Fibroblast of skin of right biceps (primary cell): ENCODE measurements around the gene UROC1.

Source experiments
- DNase-seq: peaks from one replicate; pipeline ENCODE4 v3.0.0-alpha.2; 2013

Gene UROC1

DNA sequence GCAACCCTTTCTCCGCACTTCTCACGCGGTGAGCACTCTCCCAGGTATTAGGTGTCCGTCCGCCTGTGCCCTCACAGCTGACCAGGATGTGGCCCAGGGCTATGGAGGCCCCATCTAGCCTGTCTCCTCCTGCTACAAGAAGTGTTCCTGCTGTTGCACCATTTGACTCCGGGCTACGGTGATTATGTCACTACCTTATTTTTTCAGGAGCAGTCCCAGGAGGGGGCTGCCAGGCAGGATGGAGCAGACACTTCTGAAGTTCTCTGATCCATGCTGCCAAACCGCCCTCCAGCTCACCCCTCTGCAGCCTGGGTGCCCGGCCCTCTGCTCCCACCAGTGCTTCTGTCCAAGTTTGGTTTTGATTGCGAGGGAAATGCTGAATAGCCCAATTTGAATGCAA, 78.8 kb downstream of the UROC1 start:
- no peak for DNase-seq

- DNase-seq = no peak
Observed at GRCh38 chr3:126438186-126438585, 79.4 kb downstream of the UROC1 start.

- no peak for DNase-seq
Observed at GRCh38 chr3:126436826-126437717, 80.5 kb downstream of the UROC1 start.

DNA sequence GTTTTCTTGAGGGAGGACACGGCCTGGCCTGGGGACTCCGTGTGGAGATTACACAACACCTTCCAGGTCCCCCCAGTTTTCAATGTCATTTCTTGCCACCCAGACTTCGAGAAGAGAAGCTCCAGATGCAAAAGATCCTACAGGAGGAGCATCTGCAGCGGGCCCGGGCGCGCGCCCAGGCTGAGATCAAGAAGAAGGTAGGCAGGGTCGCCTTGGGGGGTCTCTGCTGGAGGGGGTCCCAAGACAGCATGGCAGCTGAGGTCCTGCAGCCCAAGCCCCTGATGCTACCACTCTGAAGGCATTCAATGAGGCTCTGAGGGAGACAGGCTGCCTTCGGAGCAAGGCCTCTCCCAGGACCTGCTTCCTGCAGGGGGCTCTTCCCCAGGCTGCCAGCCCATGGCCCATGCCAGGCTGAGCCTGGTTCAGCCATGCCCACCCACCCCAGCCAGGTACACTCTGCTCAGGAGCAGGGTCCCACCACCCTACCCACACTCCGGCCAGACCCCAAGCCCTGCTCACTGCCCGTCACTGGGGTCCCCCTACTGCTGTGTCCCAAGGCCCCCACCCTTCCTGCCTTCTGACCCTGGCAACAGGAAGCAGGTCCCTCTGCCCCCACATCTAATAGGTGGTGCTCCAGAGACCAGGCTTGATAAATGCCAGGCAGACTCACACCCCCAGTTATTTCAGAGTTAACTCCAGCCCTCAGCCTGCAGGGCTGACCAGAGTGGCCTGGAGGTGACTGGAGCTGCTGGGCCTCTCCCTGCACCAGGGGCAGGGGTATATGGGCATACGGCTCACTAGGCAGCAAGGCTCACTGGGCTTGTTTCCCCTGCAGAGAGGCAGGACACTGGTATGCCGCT, 81.9 kb downstream of the UROC1 start:
- DNase-seq = no peak

GRCh38 chr3:126434931-126435411, 82.6 kb downstream of the UROC1 start:
- DNase-seq = no peak

GRCh38 chr3:126434264-126434590, 83.3 kb downstream of the UROC1 start:
- no peak for DNase-seq

GRCh38 chr3:126433496-126434263, 83.9 kb downstream of the UROC1 start:
- no peak for DNase-seq

GRCh38 chr3:126433105-126433430, 84.5 kb downstream of the UROC1 start:
- DNase-seq = no peak

DNA sequence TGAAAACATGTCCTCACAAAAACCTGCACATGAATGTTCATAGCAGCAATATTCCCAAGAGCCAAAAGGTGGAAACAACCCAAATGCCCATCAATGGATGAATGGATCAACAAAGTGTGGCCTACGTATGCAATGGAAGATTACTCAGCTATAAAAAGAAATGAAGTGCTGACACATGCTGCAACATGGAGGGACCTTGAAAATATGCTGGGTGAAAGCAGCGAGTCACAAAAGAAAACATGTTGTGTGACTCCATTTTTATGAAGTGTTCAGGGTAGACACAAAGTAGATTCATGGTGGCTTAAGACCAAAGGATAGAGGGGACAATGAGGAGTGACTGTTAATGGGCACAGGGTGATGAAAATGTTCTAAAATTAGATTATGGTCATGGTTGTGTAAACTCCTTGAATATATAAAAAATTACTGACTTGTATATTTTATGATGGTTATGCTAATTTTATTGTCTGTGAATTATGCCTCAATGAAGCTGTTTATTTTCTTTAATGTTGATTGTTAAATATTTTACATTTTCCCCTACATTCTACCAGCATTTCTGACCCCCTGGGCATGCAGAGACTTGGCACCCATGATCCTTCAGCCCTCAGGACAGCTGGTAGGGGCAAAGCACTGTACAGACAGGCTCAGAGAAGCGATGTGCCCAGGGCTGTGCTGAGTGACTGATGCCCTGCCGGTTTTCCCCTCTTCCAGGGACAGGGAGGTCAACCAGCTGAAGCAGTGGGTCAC, 85.0 kb downstream of the UROC1 start:
- DNase-seq = peak; percentile 59
